Chondrocyte (in vitro differentiated cells): ENCODE data around the gene CHIT1. TPM values are rescaled to one million over a fixed set of nuclear protein-coding genes. Genes with fewer than 3 reads are reported as not detected.

Source experiments
- DNase-seq: peaks from one replicate; pipeline ENCODE4 v3.0.0; 2021; ENCODE audit warnings: mixed read lengths, low spot score
- H3K27ac Mint-ChIP-seq: one replicate; pipeline ENCODE4 v1.8.0; 2021; ENCODE audit warnings: mild to moderate bottlenecking, moderate library complexity, mixed read lengths; ENCODE audit not compliant: unreplicated experiment
- H3K27me3 Mint-ChIP-seq: 2 replicates; pipeline ENCODE4 v1.8.0; 2021; ENCODE audit warnings: low read depth, mixed read lengths
- H3K36me3 Mint-ChIP-seq: 2 replicates; pipeline ENCODE4 v1.8.0; 2021; ENCODE audit warnings: low read depth, mixed read lengths
- H3K4me1 Mint-ChIP-seq: 2 replicates; pipeline ENCODE4 v1.8.0; 2021; ENCODE audit warnings: low read depth, mild to moderate bottlenecking, mixed read lengths
- H3K4me3 Mint-ChIP-seq: one replicate; pipeline ENCODE4 v1.8.0; 2021; ENCODE audit warnings: mild to moderate bottlenecking, moderate library complexity, mixed read lengths; ENCODE audit not compliant: unreplicated experiment
- H3K9me3 Mint-ChIP-seq: 2 replicates; pipeline ENCODE4 v1.8.0; 2021; ENCODE audit warnings: low read depth, mixed read lengths
- CTCF ChIP-seq: fragments of 200-600 bp; sonication (generic); IDR thresholded peaks from 2 replicates; pipeline ENCODE4 v1.5.0; 2021; ENCODE audit warnings: antibody characterized with exemption, mild to moderate bottlenecking, moderate library complexity
- total RNA-seq: library from RNA; stranded (reverse); gene quantifications from 3 replicates; pipeline ENCODE4 v1.2.1, GENCODE V29; 2021

CHIT1 gene
- total RNA-seq, 1 donor from 2014 or later, result not detected

DNA sequence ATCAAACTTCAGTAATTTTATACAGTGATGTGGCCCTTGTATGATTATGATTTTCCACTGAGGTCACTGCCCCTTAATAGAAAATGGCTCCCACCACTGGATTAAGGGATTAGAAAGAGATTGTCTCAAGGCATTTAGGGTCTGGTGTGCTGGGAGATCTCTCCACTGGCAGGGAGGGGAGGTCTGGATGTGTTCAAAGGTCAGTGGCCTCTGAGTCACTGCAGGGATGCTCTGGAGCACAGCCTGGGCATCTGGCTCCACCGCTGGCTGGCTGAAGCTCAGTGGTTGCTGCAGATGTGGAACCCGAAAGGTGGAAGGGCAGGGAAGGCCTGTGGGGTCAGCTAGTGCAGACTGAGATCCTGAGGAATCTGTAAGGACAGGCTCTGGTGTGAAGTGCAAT is 24.7 kb downstream of the CHIT1 start:
- DNase-seq, result no peak
- Mint-ChIP-seq H3K9me3 (peaks cover 3% of the 10 kb centered on the region), H3K27ac (no peak overlapping the region), H3K4me1 (peaks cover 17% of the 10 kb centered on the region), H3K27me3 (peaks cover 15% of the 10 kb centered on the region), H3K4me3 (no peak overlapping the region), H3K36me3 (peaks cover 1% of the 10 kb centered on the region)
- TF ChIP-seq CTCF, result no peak

GRCh38 chr1:203202431-203203245 is 26.8 kb downstream of the CHIT1 start:
- H3K4me3 Mint-ChIP-seq, result no peak overlapping the region
- peak overlapping the region; percentile 17 for H3K27ac Mint-ChIP-seq
- H3K9me3 Mint-ChIP-seq, result no peaks in the 10 kb centered on the region
- peaks cover 23% of the 10 kb centered on the region for H3K4me1 Mint-ChIP-seq
- peaks cover 3% of the 10 kb centered on the region for H3K36me3 Mint-ChIP-seq
- no peak for TF ChIP-seq CTCF
- no peak for DNase-seq
- H3K27me3 Mint-ChIP-seq, result peaks cover 15% of the 10 kb centered on the region

DNA sequence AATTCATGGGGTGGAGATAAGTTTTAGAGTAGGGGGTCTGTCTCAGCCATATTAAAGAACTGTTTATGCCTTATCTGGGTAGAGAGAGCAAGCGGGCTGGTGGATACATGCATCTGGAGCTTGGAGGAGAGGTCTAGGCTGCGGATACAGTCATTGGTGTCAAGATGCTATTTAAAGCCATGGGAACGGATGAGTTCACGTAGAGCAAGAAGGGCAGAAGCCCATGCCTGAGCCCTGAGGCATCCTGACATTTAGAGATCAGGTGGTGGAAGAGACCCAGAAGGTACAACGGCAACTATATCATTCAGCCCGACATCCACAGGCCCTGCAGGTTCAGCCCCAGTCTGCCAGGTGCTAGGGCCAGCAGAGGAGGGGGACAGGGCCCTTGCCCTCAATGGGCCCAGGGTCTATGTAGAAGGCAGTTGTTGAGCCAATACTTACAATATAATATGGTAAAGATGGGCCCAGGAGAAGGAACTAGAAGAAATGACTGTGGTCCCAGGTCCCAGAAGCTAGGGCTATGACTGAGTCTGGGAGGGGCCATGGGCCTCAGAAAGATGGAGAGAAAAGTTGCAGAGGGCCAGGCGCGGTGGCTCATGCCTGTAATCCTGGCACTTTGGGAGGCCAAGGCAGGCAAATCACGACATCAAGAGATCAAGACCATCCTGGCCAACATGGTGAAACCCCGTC is 27.8 kb downstream of the CHIT1 start:
- Mint-ChIP-seq H3K4me1 (peaks cover 28% of the 10 kb centered on the region), H3K9me3 (no peaks in the 10 kb centered on the region), H3K27ac (no peak overlapping the region), H3K27me3 (peaks cover 13% of the 10 kb centered on the region), H3K4me3 (no peak overlapping the region), H3K36me3 (peaks cover 3% of the 10 kb centered on the region)
- DNase-seq, result no peak
- no peak for TF ChIP-seq CTCF

DNA sequence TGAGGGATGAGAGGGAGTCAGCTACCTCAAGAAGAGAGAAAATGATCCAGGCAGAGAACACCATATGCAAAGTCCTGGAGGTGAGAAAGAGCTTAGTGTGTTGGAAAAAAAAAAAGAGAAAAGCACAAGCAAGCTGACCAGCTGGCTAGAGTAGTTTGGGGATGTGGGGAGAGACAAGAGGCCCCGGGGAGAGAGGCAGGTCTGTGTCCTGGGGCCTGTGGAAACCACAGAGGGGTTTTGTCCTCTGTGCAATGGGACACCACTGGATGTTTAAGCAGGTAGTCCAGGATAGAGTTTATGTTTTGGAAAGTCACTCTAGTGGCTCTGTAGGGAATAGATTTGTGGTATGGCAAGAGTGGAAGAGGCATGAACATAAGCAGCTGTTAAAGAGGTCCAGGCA is 28.6 kb downstream of the CHIT1 start:
- Mint-ChIP-seq H3K9me3 (no peaks in the 10 kb centered on the region), H3K27me3 (peaks cover 13% of the 10 kb centered on the region), H3K27ac (no peak overlapping the region), H3K36me3 (peaks cover 3% of the 10 kb centered on the region), H3K4me3 (no peak overlapping the region), H3K4me1 (peaks cover 26% of the 10 kb centered on the region)
- DNase-seq, result no peak
- TF ChIP-seq CTCF, result no peak

DNA sequence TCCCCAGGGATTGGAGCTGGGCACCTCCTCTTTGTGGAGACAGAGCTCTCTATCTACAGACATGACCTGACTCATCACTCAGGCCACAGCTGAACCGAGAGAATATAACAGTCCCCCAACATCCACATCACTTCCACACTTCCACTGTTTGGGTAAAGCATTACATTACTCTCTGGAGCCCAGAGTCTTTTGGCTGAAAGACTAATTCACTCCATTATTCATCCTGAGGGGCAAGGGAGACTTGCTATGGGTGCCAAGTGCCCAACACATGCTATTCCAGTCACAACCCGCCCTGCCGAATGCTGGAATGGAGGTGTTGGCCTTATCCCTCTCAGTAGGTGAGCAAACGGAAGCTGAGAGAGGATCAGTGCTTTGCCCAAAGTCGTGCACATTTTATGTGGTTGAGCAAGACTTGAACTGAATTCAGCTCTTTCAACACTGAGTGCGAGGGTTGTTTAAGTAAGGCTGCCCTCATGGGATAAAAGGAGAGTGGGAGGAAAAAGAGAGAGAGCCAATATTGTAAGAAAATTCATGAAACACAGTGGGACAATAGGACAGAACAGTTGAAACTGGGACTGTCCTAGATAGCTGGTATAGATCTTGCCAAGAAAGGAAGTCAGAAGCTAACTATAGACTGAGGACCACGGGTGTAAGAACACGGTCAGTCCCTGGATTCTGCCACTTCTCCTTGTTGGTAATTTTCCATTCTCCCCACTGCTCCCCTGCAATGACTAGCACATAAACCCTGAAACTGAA is 29.5 kb downstream of the CHIT1 start:
- DNase-seq, result no peak
- peaks cover 3% of the 10 kb centered on the region for H3K36me3 Mint-ChIP-seq
- H3K27ac Mint-ChIP-seq, result no peak overlapping the region
- H3K9me3 Mint-ChIP-seq, result no peaks in the 10 kb centered on the region
- no peak overlapping the region for H3K4me3 Mint-ChIP-seq
- peaks cover 30% of the 10 kb centered on the region for H3K4me1 Mint-ChIP-seq
- peaks cover 13% of the 10 kb centered on the region for H3K27me3 Mint-ChIP-seq
- no peak for TF ChIP-seq CTCF
